A673 (cell line): ENCODE measurements around the gene ADRA1B. TPM values are rescaled to one million over a fixed set of nuclear protein-coding genes. Genes with fewer than 3 reads are reported as not detected.

Experiments
- BruUV-seq: library from RNA; stranded (reverse); fragments of 400-500 nt; replicated peaks from 2 replicates; lab custom pipeline; 2021; lab: Mats Ljungman, UMichigan
- CTCF ChIA-PET: fragments of 300-600 bp; sonication (Branson Sonifier 250); formaldehyde crosslinking; loops from one replicate; lab custom pipeline; 2022; ENCODE audit warnings: antibody characterized with exemption; lab: Charles Lee
- POLR2A ChIA-PET: fragments of 300-600 bp; sonication (Branson Sonifier 250); formaldehyde crosslinking; loops from one replicate; lab custom pipeline; 2022; ENCODE audit warnings: antibody characterized with exemption; ENCODE audit not compliant: low non-redundant PET; lab: Charles Lee
- DNase-seq: peaks from one replicate; pipeline ENCODE4 v3.0.0-alpha.2; 2015; ENCODE audit warnings: low spot score
- H3K27ac ChIP-seq: fragments of 200-600 bp; sonication (generic); 2 replicates; pipeline ENCODE4 v1.5.1; 2016; ENCODE audit warnings: mixed run types, low read depth, mild to moderate bottlenecking, mixed read lengths, antibody characterized with exemption, low read length; ENCODE audit not compliant: poor library complexity, severe bottlenecking
- H3K27me3 ChIP-seq: fragments of 200-600 bp; sonication (generic); replicated peaks from 2 replicates; pipeline ENCODE4 v1.6.1; 2017; ENCODE audit warnings: mixed run types, low read depth, mild to moderate bottlenecking, mixed read lengths, antibody characterized with exemption, low read length; ENCODE audit not compliant: insufficient read depth, poor library complexity
- H3K36me3 ChIP-seq: fragments of 200-600 bp; sonication (generic); 2 replicates; pipeline ENCODE4 v1.6.1; 2016; ENCODE audit warnings: mixed run types, mild to moderate bottlenecking, mixed read lengths, antibody characterized with exemption, low read length; ENCODE audit not compliant: insufficient read depth, poor library complexity, severe bottlenecking
- H3K4me1 ChIP-seq: fragments of 200-600 bp; sonication (generic); 2 replicates; pipeline ENCODE4 v1.6.1; 2017; ENCODE audit warnings: mixed run types, mild to moderate bottlenecking, mixed read lengths, antibody characterized with exemption, low read length; ENCODE audit not compliant: insufficient read depth, poor library complexity, severe bottlenecking
- H3K4me3 ChIP-seq: fragments of 200-600 bp; sonication (generic); 2 replicates; pipeline ENCODE4 v1.5.1; 2016; ENCODE audit warnings: low read depth, mixed run types, mild to moderate bottlenecking, mixed read lengths, low read length; ENCODE audit not compliant: poor library complexity, severe bottlenecking
- H3K9me3 ChIP-seq: fragments of 200-600 bp; sonication (generic); 2 replicates; pipeline ENCODE4 v1.6.1; 2016; ENCODE audit warnings: mixed run types, low read depth, mild to moderate bottlenecking, mixed read lengths, antibody characterized with exemption, low read length; ENCODE audit not compliant: poor library complexity, severe bottlenecking
- EZH2 ChIP-seq: fragments of 200-600 bp; sonication (generic); IDR thresholded peaks from 2 replicates; pipeline ENCODE4 v1.6.1; 2017; ENCODE audit warnings: borderline replicate concordance, low read depth, mild to moderate bottlenecking, mixed read lengths, antibody characterized with exemption, low read length; ENCODE audit not compliant: poor library complexity, severe bottlenecking
- intact Hi-C: fragments of 100-400 bp; cut with micrococcal nuclease; formaldehyde crosslinking; loops from one replicate; pipeline ENCODE4 v1.10.0; 2022; ENCODE audit not compliant: unreplicated experiment
- total RNA-seq: library from RNA; stranded (reverse); gene quantifications from 2 replicates; pipeline ENCODE4 v1.2.3, GENCODE V29; 2021
- TF ChIP-seq, protein P1 (sequence below): fragments of 300-800, 200-600 bp; sonication (generic); conservative IDR thresholded peaks from 2 replicates; pipeline ENCODE4 v1.5.1; 2017; ENCODE audit warnings: low read depth, mild to moderate bottlenecking, antibody characterized with exemption, low read length, moderate library complexity, mixed read lengths

Gene ADRA1B
- total RNA-seq, 1 experiment from 2014 or later = not detected

DNA sequence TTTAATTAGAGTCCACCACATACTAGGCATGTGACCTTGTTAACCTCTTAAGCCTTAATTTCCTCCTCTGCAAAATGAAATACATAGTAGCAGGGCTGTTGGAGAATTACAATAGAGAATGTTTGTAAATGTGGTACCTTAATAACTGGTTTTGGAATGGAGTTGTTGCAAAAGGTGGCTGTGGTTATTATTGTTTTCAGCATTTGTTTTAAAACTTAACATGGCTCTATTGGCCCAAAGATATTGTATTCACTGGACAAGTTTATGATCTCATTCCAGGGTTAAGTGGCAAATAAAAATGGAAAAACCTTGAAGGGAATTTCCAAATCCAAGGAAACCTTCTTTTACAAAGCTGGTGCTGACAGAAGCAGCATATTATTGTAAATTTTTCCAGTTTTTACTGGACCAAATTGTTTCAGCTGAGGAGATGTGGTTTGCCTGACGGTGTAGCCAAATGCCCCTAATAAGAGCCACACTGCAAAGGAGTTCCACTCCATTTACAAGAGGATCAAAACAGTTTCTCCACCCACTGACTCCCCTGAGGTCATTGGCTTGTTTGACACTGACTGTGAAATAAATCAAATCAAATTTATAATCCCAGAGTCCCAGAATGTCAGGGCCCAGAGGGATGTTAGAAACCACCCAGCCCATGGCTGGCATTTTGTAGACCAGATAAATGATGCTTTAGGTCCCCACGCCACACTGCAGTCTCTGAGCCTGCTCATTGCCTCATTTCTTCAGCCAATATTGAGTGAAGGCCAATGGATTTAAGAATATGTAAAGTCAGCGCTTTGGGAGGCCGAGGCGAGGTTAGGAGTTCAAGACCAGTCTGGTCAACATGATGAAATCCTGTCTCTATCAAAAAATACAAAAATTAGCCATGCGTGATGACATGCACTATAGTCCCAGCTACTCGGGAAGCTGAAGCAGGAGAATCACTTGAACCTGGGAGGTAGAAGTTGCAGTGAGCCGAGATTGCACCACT lies 45.2 kb downstream of the ADRA1B start:
- no peak for DNase-seq
- no peaks in the 10 kb centered on the region for H3K36me3 ChIP-seq
- intact Hi-C loops = loop anchor here (10.0 kb wide), 1 partner anchor 627 kb away; the partner anchor contains the start of gene IL12B
- H3K27me3 ChIP-seq = no peaks in the 10 kb centered on the region
- H3K4me3 ChIP-seq = no peak overlapping the region
- TF ChIP-seq EZH2 = no peak
- TF ChIP-seq, protein P1, sequence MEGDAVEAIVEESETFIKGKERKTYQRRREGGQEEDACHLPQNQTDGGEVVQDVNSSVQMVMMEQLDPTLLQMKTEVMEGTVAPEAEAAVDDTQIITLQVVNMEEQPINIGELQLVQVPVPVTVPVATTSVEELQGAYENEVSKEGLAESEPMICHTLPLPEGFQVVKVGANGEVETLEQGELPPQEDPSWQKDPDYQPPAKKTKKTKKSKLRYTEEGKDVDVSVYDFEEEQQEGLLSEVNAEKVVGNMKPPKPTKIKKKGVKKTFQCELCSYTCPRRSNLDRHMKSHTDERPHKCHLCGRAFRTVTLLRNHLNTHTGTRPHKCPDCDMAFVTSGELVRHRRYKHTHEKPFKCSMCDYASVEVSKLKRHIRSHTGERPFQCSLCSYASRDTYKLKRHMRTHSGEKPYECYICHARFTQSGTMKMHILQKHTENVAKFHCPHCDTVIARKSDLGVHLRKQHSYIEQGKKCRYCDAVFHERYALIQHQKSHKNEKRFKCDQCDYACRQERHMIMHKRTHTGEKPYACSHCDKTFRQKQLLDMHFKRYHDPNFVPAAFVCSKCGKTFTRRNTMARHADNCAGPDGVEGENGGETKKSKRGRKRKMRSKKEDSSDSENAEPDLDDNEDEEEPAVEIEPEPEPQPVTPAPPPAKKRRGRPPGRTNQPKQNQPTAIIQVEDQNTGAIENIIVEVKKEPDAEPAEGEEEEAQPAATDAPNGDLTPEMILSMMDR = no peak
- H3K27ac ChIP-seq = no peak overlapping the region
- ChIA-PET POLR2A (interaction anchor here (0.6 kb wide), 1 partner anchor 18 kb away, joined by 6 read pairs; no protein-coding TSS in a partner anchor), CTCF (no interaction called here)
- BruUV-seq = no TSS peak
- no peaks in the 10 kb centered on the region for H3K4me1 ChIP-seq
- H3K9me3 ChIP-seq = no peaks in the 10 kb centered on the region

- no peak for DNase-seq
- CTCF ChIA-PET = interaction anchor here (0.7 kb wide), 2 partner anchors 54 to 252 kb away, joined by 4 to 5 read pairs; no protein-coding TSS in a partner anchor
- no peaks in the 10 kb centered on the region for H3K4me1 ChIP-seq
- H3K36me3 ChIP-seq = no peaks in the 10 kb centered on the region
- H3K27me3 ChIP-seq = no peaks in the 10 kb centered on the region
- POLR2A ChIA-PET = interaction anchor here (0.6 kb wide), 1 partner anchor 19 kb away, joined by 6 read pairs; no protein-coding TSS in a partner anchor
- no peaks in the 10 kb centered on the region for H3K9me3 ChIP-seq
- intact Hi-C loops = loop anchor here (10.0 kb wide), 1 partner anchor 627 kb away; the partner anchor contains the start of gene IL12B
- TF ChIP-seq, protein P1 = no peak
- TF ChIP-seq EZH2 = no peak
- H3K4me3 ChIP-seq = no peak overlapping the region
- no peak overlapping the region for H3K27ac ChIP-seq
- no TSS peak for BruUV-seq
Measured at GRCh38 chr5:159962214-159962613, 45.9 kb downstream of the ADRA1B start.

DNA sequence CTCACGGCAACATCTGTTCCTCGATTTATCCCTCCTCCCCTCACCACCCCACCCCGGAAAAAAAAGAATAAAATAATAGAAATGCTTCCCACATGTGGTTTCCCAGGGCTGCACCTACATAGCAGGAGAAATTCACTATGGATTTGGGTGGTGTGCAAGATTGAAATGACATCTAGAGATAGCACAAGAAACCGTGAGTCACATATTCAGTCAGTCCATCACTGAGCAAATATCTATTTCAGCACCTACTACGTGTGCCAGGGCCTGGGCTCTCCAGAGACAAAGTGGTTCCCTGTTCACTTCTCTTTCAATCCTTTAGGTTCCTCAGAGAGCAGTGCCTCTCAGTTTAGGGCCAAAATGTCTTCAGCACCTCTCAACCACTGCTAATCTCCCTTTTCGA lies 47.7 kb downstream of the ADRA1B start:
- no peaks in the 10 kb centered on the region for H3K27me3 ChIP-seq
- H3K4me3 ChIP-seq = no peak overlapping the region
- DNase-seq = no peak
- no peak for TF ChIP-seq EZH2
- TF ChIP-seq, protein P1 = no peak
- ChIA-PET CTCF (no interaction called here), POLR2A (no interaction called here)
- no peaks in the 10 kb centered on the region for H3K9me3 ChIP-seq
- BruUV-seq = no TSS peak
- no peaks in the 10 kb centered on the region for H3K4me1 ChIP-seq
- no peak overlapping the region for H3K27ac ChIP-seq
- intact Hi-C loops = loop anchor here (10.0 kb wide), 1 partner anchor 629 kb away; the partner anchor contains the start of gene IL12B
- H3K36me3 ChIP-seq = no peaks in the 10 kb centered on the region
